Right lung (tissue), 10 donors: ENCODE results near the gene LRRC34. TPM values are rescaled to one million over a fixed set of nuclear protein-coding genes. Genes with fewer than 3 reads are reported as not detected.

ENCODE experiments used
- DNase-seq, 2 donors: peaks; one replicate each; pipeline ENCODE4 v3.0.0-alpha.2; 2013
- long read RNA-seq, 8 donors: transcript quantifications; one replicate each; lab custom pipeline, GENCODE V29; 2026
- polyA plus RNA-seq, 5 donors: library from polyadenylated mRNA; unstranded; fragments of 120-200 nt; gene quantifications; one replicate each; pipeline versions ENCODE4 v1.2.1 to v1.2.3, GENCODE V29; 2013; ENCODE audit warnings: inconsistent platforms in 1 of 5, low replicate concordance in 1 of 5; ENCODE audit not compliant: insufficient read length in 5 of 5, insufficient read depth in 1 of 5

The LRRC34 gene, protein sequence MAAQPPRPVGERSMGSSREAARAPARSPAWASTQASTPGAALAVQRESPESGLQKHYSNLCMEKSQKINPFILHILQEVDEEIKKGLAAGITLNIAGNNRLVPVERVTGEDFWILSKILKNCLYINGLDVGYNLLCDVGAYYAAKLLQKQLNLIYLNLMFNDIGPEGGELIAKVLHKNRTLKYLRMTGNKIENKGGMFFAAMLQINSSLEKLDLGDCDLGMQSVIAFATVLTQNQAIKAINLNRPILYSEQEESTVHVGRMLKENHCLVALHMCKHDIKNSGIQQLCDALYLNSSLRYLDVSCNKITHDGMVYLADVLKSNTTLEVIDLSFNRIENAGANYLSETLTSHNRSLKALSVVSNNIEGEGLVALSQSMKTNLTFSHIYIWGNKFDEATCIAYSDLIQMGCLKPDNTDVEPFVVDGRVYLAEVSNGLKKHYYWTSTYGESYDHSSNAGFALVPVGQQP
- polyA plus RNA-seq = 10 to 100 TPM in 4 of 5 donors, 1 to 10 TPM in 1; 8.2 to 18.7 (median 15.7) TPM
- long read RNA-seq, donor 1, partial matches to known transcripts = 0 of 4 reads
- long read RNA-seq, donor 1, other reads (novel, unspliced or antisense) = 0 of 4 reads
- long read RNA-seq, donor 2 = 0 reads
- long read RNA-seq, donor 3, partial matches to known transcripts = 0 of 3 reads
- long read RNA-seq, donor 3, other reads (novel, unspliced or antisense) = 0 of 3 reads
- long read RNA-seq, donor 4, partial matches to known transcripts = 0 of 2 reads
- long read RNA-seq, donor 4, other reads (novel, unspliced or antisense) = 0 of 2 reads
- long read RNA-seq, donor 5, partial matches to known transcripts = 0 of 3 reads
- long read RNA-seq, donor 5, other reads (novel, unspliced or antisense) = 0 of 3 reads
- long read RNA-seq, donor 6, partial matches to known transcripts = 0 of 1 reads
- long read RNA-seq, donor 6, other reads (novel, unspliced or antisense) = 0 of 1 reads
- long read RNA-seq, donor 7, partial matches to known transcripts = 0 of 1 reads
- long read RNA-seq, donor 7, other reads (novel, unspliced or antisense) = 0 of 1 reads
- long read RNA-seq, donor 8, partial matches to known transcripts = 0 of 1 reads
- long read RNA-seq, donor 8, other reads (novel, unspliced or antisense) = 0 of 1 reads

DNA sequence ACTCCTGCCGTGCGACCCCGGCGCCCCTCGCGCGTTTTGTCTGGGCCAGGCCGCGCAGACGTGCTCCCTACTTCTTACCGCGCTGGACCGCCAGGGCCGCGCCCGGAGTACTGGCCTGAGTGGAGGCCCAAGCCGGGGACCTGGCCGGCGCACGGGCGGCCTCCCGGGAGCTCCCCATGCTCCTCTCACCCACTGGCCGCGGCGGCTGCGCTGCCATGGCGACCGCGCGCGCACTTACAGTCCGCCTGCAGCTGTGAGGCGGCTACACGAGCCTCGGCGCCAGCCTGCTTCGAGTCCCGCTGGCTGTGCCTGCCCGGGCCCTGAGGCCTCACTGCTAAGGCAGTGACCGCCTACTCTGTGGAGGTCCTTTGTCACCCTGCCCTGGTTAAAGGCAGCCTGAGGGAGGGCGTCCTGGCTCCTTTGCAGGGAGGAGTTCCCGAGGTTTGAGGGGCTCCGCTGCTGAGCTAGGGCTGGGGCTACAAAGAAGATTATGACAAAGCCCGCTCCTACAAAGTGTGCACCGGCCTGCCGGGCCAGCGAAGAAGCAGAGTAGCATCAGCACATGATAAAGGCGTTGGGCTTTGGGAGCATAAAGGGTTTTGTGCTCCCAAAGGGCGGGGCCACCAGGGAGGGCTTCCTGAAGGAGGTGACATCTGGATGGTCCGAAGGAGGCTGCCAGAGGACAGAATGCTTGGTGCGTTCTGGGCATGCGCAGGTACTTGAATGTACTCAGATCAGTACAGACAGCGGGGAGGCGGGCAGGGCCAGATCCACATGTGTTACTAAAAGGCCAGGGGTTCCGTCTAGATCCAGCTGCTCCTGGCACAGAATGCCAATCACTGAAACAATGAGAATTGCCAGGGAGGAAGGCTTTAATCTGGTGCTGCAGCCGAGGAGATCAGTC is at the start of gene LRRC34, which contains the start of gene LRRIQ4:
Gene LRRC34, minus strand, starts transcription at position 573 of the 904 bp plus-strand sequence. Its CDS starts 356 bp downstream, at position 217.
Gene LRRIQ4, plus strand, starts transcription at position 539 of the 904 bp plus-strand sequence. CDS start 9,052 bp downstream, outside the sequence.
- peak; percentile 71 to 79 for DNase-seq

DNA sequence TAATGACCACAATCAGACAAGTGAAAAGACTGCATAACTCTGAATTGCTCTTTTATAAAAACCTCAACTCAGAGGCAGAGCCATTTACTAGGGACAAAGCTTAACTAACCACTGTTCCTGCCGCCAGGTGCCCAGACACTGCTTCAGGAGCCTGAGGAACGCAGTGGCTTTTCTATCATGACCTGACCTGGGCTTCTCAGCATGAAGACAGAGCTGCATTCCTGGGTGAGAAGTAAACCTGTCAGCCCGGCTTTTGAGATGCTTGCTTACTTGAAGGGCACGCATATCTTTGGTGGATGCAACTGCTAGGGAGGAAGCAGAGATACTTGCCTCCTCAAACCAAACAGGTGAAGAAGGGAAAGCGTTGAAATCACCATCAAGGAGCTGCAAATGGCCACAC is 49.2 kb upstream of the LRRC34 start:
- no peak for DNase-seq

DNA sequence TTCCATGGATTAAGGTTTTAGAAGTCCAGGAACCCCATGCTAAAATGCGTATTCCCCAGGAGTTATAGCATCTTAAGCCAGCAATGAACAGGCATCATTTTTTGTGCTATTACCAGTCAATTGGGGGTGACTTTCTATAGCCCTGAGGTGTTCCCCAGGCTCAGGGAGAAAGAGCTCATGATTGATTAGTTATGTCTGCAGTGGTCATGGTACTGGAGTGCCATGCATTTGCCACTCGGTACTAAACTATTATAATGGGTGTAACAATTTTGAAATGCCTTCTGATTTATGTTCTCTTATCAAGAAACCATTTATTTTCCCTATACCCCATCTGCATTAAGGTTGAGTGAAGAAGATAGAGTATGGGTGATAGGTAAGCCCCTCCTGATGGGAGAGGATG is 45.1 kb upstream of the LRRC34 start:
- DNase-seq = no peak

DNA sequence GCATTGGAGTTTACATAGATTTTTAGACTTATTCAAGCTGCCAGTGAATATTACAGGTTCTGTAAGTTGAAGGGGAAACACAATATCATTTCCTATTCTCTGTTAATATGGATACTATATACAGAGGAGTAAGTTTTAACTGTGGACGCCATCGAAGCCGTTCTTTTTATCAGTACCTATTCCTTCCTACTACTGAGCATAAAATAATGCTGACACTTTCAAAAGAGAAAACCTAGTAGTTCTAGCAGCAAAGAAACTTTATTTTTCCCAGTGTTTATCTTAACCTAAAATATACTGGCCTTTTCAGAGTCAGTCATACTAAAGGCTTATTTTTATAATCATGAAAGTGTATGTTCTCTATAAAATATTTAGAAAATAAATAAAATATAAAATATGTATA is 42.8 kb upstream of the LRRC34 start:
- no peak for DNase-seq

DNA sequence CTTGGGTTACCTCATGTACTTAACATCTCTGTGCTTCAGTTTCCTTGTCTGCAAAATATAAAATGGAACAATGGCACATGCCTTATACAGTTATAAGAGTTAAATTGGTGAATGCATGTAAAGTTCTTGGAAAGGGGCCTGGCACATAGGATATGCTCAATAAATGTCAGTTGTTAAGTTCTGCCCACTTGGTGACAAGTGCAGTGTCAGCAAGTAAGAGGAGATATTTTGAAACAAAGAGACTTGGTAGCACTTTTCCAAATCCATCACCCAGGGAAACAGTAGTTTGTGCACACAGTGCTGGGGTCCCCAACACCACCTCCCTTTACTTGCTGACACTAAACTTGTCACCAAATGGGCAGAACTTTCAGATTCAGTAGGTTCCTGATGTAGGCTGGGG is 37.9 kb upstream of the LRRC34 start:
- DNase-seq = no peak

DNA sequence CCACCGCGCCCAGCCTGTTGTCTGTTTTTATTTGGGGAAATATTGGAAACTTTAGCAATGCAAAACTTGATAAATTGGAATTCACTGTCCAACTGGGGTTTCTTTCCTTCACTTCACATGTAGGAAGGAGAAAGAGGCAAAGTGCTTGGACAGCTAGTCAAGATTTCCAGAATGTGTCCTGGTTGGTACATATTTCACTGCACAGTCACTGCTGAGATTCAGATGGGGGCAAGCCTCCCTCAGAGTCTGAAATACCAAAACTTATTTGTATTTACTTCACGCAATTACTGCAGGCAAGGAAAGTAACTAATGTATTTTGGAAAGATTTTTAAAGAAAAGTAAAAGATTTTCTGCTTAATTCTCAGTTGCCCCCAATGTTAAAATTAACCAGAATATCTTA is 36.0 kb upstream of the LRRC34 start:
- no peak for DNase-seq

DNA sequence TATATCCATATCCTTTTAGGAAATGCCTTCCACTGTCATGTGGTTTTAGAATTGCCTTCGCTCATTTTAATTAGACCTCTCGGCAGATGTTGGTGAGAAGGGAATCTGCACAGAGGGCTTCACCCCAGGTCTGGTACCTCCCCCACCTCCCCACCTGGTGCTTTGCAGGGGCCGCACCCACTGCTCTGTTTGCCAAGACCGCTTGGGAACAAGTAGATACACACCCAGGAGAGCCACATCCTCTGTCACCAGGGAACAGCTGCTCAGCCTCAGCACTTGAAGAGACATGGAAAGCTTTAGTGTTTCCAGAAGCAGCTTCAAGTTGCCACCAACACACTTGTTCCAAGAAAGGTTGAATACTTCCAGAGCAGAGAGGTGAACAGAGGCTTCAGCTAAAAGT is 35.2 kb upstream of the LRRC34 start:
- DNase-seq = no peak

DNA sequence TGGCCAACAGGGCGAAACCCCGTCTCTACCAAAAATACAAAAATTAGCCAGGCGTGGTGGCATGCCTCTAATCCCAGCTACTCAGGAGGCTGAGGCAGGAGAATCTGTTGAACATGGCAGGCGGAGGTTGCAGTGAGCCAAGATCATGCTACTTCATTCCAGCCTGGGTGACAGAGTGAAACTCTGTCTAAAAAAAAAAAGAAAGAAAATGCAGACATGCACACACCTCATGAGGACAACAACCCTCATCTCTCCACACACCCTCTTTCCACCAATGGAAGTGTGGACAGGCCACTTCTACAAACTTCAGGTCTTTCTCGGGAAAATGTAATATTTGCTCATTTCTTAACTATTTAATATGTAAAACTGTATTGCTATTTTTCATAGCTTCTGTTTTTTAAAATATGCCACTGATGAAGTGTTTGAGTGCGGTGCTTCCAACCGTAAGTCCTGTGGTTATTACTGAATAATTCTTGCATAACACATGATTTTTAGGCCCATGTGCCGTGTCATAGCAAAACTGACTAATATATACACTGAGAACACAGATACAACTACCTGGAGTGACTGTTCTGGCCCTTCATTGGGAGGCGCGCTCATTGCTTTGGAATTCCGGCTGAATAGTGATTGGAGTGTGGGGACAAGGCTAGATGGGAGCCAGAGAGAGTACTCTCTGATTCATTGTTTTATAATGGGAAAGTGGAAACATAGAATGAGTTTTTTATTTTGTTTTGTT is 33.9 kb upstream of the LRRC34 start:
- no peak for DNase-seq

DNA sequence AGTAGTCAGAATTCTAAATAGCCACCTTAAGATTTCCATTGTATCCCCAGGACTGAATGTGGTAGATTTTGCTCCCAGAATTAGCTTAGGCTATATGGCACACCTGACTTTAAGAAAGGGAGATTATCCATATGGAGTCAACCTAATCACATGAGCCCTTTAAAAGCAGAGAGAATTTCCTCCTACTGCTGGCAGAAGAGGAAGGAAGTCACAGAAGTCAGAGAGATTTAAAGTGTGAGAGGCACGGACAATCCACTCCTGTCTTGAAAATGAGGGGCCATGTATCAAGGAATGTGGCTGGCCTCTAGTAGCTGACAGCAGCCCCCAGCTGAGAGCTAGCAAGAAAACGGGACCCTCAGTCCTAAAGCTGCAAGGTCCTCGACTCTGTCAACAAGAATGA is 30.3 kb upstream of the LRRC34 start:
- no peak for DNase-seq

DNA sequence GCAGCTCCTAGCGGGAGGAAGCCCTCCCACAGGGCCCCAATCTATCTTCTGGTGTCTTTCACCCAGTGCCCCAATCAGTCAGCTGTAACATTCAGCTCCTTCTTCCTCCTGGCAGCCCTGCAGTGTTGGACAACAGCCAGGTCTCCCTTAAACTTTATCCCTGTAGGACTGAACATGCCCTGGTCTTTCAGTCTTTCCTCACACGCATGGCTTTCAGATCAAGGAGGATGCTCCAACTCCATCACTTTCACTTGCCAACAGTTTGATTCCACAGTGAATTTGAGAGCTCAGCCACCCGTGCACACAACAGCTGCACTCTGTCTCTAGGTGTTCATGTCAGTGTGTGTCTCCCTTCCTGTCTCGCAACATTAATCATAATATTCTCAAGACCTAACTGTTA is 28.5 kb upstream of the LRRC34 start:
- no peak for DNase-seq

DNA sequence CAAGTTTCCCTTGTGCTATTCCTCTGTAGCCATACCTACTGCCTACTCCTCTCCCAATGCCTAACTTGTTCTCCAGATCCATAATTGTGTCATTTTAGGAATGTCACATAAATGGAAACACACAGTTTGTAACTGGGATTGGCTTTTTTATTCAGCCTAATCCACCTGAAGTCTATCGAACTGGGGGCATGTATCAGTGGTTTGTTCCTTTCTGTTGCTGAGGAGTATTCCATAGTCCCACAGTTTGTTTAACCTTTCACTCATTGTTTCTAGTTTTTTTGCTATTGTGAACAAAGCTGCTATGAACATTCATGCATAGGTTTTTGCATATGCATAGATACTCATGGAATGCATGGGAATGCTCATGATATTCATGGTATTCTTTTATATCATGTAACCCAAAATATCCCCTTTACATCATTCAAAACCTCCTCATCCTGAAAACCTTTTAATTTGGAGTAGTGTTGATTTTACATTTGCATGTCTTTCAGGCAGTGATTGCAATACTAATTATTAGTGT is 25.9 kb upstream of the LRRC34 start:
- DNase-seq = no peak

DNA sequence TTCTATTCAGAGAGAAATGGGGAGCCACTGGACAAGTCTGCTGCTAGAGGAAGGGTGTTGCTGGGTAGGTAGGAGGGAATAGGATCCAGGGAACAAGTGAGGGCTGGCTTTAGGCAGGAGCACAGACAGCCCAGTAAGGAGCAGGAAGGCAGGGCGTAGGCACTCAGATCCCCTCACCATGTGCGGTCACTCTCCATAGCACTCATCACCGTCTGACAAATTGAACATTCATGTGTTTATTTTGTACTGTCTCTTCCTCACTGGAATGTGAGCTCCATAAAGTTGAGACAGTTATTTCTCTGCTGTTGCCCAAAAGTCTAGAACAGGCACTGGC is 24.2 kb upstream of the LRRC34 start:
- DNase-seq = no peak

DNA sequence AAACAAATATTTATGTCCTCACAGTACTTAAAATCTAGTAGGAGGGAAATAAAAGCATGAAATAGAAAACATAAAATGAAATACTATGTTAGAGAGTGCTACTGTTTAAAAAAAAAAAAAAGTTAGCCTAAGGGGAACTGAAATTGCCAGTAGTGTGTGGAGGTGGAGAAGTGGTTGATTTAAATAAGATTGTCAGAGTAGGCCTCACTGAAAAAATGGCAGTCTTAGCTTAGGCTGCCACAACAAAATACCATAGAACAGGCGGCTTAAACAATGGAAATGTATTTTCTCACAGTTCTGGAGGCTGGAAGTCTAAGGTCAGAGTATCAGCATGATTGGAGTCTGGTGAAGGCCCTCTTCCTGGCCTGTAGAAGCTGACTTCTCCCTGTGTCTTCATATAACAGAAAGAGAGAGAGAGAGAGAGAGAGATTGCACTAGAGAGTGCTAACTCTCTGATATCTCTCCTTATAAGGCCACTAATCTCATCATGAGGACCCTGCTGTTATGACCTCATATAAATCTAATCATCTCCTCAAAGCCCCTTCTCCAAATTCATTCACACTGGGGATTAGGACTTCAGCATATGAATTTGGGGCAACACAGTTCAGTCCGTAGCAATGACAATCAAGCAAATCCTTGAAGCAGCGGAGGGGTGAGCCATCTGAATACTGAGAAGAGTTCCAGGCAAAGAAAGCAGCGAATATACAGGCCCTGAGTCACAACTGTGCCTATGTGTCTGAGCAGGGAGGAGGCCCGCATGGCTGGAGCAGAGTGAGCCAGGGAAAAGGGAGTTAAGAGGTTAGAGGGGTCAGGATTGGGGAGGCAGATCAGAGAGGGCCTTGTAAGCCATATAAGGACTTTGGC is 23.6 kb upstream of the LRRC34 start:
- no peak for DNase-seq

DNA sequence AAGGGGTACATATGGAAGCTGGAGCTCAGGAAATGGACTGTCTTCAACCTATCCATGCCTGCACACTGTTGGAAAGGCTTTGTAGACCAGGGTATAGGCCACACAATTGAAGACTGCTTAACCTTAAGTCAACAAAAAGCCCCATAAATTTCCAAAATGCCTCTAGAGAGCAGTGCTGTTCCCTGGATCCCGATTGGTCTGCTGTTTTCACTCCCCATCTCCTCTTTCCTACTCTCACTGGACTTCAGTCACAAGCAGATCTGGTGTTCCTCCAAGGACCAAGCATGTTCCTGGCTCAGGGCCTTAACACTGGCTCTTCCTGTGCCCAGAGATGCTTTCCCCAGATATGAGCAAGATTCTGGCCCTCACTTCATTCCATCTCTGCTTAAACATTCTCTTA is 22.8 kb upstream of the LRRC34 start:
- DNase-seq = no peak

DNA sequence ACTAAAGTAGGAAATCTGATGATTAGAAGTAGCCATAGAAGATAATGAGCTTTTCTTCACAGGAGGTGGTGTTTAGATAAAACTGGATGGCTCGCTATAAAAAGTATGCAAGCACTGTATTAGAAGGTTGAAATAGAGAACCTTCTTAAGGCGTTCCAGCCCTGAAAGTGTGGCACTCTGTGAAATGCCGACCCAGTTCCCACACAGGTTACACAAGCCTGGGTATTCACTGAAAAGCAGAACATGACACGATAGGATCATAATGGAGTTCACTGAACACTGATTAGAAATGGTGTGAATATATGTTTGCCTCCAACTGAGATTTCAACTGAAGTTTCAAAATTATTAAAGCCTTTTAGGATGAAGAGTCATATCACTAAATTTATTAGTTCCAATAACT is 15.0 kb upstream of the LRRC34 start:
- DNase-seq = no peak

DNA sequence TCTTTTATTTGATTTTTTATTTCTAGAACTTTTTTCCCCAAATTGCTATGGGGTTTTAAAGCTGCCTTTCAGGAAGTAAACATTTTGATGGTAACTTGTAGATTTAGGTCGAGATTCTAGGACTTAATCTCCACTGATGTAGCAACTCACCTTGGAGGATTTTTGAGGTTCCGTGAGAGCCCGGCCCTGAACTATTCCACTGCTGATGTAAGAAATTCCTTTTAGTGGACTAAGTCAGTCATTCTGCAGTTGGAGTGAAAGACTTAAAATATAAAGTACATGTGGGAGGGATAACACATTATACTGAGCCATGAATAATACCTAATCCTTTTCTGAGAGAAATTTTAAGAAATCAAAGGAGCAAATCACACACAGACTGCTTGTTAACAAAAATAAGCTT is 12.6 kb upstream of the LRRC34 start:
- no peak for DNase-seq

DNA sequence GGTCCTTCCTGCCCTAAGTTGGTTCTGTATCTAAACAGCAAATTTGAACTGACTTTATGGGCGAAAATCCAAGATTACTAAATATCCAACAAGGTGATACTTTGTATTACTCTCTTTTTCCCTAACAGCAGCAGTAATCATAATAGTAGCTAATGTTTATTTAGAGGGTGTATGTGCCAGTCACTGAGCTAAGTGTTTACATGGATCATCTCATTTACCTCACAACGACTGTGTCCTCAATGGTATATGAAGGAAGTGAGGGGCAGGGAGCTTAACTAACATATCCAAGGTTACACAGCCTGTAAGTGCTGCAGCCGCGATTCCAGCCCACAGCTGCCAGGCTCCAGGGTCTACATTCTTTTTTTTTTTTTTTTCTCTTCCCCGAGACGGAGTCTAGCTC is 10.3 kb upstream of the LRRC34 start:
- DNase-seq = no peak

DNA sequence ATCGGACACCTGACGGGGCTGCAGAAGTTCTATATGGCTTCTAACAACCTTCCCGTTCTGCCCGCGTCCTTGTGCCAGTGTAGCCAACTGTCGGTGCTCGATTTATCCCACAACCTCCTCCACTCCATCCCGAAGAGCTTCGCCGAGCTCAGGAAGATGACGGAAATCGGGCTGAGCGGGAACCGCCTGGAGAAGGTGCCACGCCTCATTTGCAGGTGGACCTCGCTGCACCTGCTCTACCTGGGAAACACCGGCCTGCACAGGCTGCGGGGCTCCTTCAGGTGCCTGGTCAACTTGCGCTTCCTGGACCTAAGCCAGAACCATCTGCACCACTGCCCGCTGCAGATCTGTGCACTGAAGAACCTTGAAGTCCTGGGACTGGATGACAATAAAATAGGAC is 9.8 kb upstream of the LRRC34 start:
- no peak for DNase-seq

DNA sequence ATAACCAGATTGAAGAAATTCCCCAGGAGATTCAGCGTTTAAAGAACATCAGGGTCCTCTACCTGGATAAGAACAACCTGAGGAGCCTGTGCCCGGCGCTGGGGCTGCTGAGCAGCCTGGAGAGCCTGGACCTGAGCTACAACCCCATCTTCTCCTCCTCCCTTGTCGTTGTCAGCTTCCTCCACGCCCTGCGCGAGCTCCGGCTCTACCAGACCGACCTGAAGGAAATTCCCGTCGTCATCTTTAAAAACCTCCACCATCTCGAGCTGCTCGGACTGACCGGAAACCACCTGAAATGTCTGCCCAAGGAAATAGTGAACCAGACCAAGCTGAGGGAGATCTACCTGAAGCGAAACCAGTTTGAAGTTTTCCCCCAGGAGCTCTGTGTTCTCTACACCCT is 9.4 kb upstream of the LRRC34 start:
- DNase-seq = no peak
